BE2C (cell line): ENCODE data around the gene A4GNT.

ENCODE experiments used
- DNase-seq: peaks from one replicate; pipeline ENCODE4 v3.0.0-alpha.2; 2020
- H3K27me3 ChIP-seq: fragments of 250-450 bp; sonication (Bioruptor Pico); 2 replicates; pipeline ENCODE4 v1.5.1; 2020; ENCODE audit warnings: mild to moderate bottlenecking
- H3K36me3 ChIP-seq: fragments of 250-450 bp; sonication (Bioruptor Pico); 2 replicates; pipeline ENCODE4 v1.5.1; 2020; ENCODE audit warnings: mild to moderate bottlenecking
- H3K4me1 ChIP-seq: fragments of 250-450 bp; sonication (Bioruptor Pico); 2 replicates; pipeline ENCODE4 v1.5.1; 2020
- H3K4me3 ChIP-seq: 2 replicates; pipeline ENCODE4 v1.5.1; 2011; ENCODE audit warnings: low read depth, low read length
- H3K9me3 ChIP-seq: fragments of 250-450 bp; sonication (Bioruptor Pico); 2 replicates; pipeline ENCODE4 v1.5.1; 2020
- TF ChIP-seq, protein P1 (sequence below): IDR thresholded peaks from 2 replicates; pipeline ENCODE4 v1.5.1; 2012; ENCODE audit warnings: mild to moderate bottlenecking, low read depth, low read length

The A4GNT gene

DNA sequence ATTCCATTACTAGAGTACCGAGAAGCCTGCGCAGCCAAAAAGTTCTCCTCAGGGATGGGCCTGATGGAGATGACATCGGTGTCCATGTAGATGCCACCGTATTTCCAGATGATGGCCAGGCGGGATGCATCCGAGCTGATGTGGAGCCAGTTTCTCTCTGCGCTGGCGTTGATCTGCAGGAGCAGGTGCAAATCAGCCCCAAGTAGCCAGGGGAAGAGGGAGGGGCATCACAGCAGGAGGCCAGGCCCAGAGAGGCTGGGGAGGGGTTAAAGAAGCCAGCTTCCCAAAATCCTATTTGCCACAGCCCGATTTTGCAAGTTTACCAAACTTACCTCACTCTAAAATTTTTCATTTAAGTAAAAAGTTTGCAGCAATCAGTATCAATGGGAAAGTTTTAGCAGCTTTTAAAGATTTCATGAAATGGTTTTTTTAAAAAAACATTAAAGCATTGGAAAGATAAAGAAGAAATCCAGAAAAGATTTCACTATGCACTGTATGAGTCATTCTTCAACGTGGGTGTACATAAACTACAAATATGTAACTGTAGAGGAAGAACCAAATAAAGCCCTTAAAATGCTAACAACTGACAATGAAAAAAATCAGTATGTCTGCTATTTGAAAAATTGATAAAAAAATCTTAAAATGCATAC, 7.4 kb downstream of the A4GNT start:
- no peak overlapping the region for H3K4me3 ChIP-seq
- TF ChIP-seq, protein P1, sequence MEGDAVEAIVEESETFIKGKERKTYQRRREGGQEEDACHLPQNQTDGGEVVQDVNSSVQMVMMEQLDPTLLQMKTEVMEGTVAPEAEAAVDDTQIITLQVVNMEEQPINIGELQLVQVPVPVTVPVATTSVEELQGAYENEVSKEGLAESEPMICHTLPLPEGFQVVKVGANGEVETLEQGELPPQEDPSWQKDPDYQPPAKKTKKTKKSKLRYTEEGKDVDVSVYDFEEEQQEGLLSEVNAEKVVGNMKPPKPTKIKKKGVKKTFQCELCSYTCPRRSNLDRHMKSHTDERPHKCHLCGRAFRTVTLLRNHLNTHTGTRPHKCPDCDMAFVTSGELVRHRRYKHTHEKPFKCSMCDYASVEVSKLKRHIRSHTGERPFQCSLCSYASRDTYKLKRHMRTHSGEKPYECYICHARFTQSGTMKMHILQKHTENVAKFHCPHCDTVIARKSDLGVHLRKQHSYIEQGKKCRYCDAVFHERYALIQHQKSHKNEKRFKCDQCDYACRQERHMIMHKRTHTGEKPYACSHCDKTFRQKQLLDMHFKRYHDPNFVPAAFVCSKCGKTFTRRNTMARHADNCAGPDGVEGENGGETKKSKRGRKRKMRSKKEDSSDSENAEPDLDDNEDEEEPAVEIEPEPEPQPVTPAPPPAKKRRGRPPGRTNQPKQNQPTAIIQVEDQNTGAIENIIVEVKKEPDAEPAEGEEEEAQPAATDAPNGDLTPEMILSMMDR, result no peak
- no peaks in the 10 kb centered on the region for H3K9me3 ChIP-seq
- no peaks in the 10 kb centered on the region for H3K27me3 ChIP-seq
- DNase-seq, result no peak
- H3K4me1 ChIP-seq, result no peaks in the 10 kb centered on the region
- H3K36me3 ChIP-seq, result no peaks in the 10 kb centered on the region

DNA sequence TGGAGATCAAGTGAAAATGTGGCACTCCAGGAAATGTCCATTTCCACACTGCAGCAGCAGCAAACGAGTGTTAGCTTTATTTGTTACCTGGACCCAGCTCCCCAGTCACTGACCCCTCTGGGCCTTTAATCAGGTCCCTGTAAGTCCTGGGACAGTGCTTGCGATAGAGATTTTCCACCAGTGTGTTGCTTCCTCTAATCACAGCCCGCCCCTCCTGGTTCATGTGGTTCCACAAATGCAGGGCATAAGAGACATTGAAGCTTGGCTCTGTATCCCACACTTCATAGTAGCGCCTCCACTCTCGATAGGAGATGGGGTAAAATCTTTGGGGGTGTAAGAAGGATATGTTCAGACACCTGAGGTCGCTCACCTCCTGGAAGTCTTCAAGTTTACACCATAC, 8.0 kb downstream of the A4GNT start:
- TF ChIP-seq, protein P1, result no peak
- Histone ChIP-seq H3K36me3 (no peaks in the 10 kb centered on the region), H3K9me3 (no peaks in the 10 kb centered on the region), H3K27me3 (no peaks in the 10 kb centered on the region), H3K4me3 (no peak overlapping the region), H3K4me1 (no peaks in the 10 kb centered on the region)
- DNase-seq, result no peak

DNA sequence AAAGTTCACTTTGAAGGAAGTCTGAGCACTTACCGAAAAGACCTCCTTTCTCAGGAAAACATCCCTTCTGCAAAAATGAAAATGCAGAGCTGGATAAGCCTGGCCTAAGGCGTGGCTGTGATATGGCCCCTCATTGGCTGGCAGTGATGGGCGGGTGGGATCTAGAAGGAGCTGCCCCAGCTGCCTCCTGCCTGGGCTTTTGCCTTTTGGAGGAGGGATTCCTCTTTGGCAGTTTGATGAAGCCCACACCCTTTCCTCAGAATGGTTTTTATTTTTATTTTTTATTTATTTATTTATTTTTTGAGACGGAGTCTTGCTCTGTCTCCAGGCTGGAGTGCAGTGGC, 12.8 kb downstream of the A4GNT start:
- Histone ChIP-seq H3K27me3 (no peaks in the 10 kb centered on the region), H3K36me3 (no peaks in the 10 kb centered on the region), H3K4me1 (no peaks in the 10 kb centered on the region), H3K9me3 (no peaks in the 10 kb centered on the region), H3K4me3 (no peak overlapping the region)
- TF ChIP-seq, protein P1, result no peak
- no peak for DNase-seq

DNA sequence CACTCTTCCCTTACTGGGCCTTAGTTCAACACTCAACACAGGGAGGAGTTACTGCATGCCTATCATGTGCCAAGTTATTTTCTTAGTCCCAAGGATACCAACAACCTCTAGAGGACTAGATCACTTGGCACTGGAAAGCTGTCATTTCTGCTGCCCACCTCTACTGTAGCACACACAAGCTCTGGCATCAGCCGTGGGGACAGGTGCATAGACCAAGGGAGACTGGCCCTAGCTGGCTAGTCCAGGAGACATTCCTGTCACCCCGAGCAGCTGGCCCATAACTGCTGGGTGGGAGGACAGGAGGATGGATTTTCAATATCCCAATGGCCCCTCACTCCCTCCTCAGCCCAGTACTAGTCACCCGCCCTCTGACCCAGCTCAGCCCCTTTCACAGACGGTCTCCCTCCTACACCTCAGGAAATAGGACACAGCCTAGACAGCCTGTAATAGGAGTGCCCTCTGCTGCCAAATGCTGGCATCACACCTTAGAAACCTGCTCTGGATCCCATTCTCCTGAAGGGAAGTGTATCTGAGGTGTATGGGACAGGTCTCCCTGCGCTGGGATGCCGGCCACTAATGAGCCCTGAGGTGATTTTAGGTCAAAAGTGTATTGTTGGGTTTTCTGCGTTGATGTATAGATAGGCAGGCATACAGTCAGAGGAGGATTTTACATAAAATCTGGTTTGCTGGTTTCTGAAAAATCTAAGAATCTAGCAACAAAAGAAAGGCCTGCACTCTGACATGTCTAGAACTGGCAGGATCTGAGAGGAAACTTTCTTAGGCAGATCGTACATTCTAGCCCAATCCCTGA, 13.4 kb downstream of the A4GNT start:
- Histone ChIP-seq H3K36me3 (no peaks in the 10 kb centered on the region), H3K4me1 (no peaks in the 10 kb centered on the region), H3K9me3 (no peaks in the 10 kb centered on the region), H3K27me3 (no peaks in the 10 kb centered on the region), H3K4me3 (no peak overlapping the region)
- peak; percentile 74 for DNase-seq
- TF ChIP-seq, protein P1, result peak; percentile 93

DNA sequence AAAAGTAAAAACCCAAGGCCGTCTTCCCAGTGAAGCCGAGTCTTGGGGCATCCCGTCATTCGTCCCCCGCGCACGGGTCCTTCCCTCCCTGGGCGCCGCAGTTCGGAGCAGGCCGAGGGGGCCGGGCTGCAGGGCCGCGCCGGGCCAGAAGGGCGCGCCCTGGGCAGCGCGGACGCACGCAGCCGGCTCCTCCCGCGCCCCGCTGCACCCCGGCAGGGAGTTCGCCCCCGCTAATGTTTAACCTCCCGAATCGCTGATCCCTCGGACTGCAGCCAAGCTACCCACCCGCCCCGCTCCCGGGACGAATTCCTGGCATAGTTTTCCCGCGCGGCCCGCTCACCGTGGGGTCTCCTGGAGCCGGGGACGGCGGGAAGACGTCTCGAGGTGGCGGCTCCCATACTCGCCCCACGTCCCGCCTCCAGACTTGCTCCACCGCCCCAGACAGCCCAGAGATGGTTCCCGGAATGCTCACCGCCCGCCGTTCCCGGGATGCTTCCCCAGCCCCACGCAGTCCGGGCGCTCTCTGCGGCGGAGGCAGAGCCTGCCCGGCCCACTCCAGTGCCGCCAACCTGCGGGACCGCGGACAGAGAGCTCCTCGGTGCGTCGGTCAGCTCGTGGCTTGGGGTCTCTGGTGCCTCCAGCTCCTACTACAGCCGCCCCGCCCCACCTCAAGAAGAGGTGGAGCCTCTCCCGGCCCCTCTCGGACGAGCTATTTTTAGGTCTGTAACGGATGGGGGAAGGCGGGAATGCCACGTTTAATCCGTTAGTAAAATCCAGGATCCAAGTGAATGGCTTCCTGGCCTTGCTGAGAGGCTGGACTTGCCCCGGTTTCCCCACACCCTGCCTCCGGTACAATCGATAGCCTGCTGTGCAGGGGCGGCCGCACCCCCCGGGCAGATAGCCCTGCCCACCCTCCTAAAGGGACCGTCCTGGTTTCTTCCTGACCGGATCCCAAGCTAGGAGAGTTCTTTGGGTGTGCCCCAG, 16.9 kb downstream of the A4GNT start, which contains the start of gene DZIP1L:
Gene DZIP1L, minus strand, starts transcription at position 621 of the 984 bp plus-strand sequence. CDS start 11,637 bp downstream, outside the sequence.
- Histone ChIP-seq H3K4me1 (no peaks in the 10 kb centered on the region), H3K9me3 (no peaks in the 10 kb centered on the region), H3K27me3 (no peaks in the 10 kb centered on the region), H3K36me3 (no peaks in the 10 kb centered on the region), H3K4me3 (peak within 1 kb of the TSS; percentile 88)
- TF ChIP-seq, protein P1, result no peak; the same call in 1 of the 2 replicates
- peak; percentile 73 for DNase-seq
